Small intestine (tissue), 7 donors: ENCODE measurements around the gene ZMAT2. TPM values are rescaled to one million over a fixed set of nuclear protein-coding genes. Genes with fewer than 3 reads are reported as not detected.

Experiments
- DNase-seq, 2 donors: peaks; one replicate each; pipeline versions ENCODE4 v3.0.0 to v3.0.0-alpha.2; 2013
- FAIRE-seq: peaks from 2 replicates; lab custom pipeline; 2012; peaks lifted over from hg19 to GRCh38; lab: Jason Lieb, UNC
- H3K27ac ChIP-seq, 3 donors: one replicate each; pipeline ENCODE4 v1.5.1; 2013; ENCODE audit warnings: low read length in 2 of 3, mild to moderate bottlenecking in 2 of 3, control low read depth in 1 of 3, inconsistent platforms in 1 of 3, low read depth in 1 of 3, moderate library complexity in 1 of 3
- H3K27me3 ChIP-seq, 3 donors: one replicate each; pipeline ENCODE4 v1.6.1; 2013; ENCODE audit warnings: low read length in 3 of 3, inconsistent platforms in 1 of 3; ENCODE audit not compliant: control insufficient read depth in 3 of 3, insufficient read depth in 3 of 3
- H3K36me3 ChIP-seq, 3 donors: one replicate each; pipeline ENCODE4 v1.6.1; 2013; ENCODE audit warnings: low read length in 3 of 3, inconsistent platforms in 1 of 3, low read depth in 1 of 3, mild to moderate bottlenecking in 1 of 3, moderate library complexity in 1 of 3; ENCODE audit not compliant: control insufficient read depth in 3 of 3, insufficient read depth in 2 of 3
- H3K4me1 ChIP-seq, 3 donors: one replicate each; pipeline ENCODE4 v1.6.1; 2013; ENCODE audit warnings: low read length in 2 of 3, inconsistent platforms in 1 of 3, low read depth in 1 of 3, mild to moderate bottlenecking in 1 of 3, moderate library complexity in 1 of 3; ENCODE audit not compliant: control insufficient read depth in 3 of 3, insufficient read depth in 2 of 3
- H3K4me3 ChIP-seq, 3 donors: one replicate each; pipeline ENCODE4 v1.5.1; 2013; ENCODE audit warnings: low read length in 3 of 3, control low read depth in 1 of 3, inconsistent platforms in 1 of 3, low read depth in 1 of 3, mild to moderate bottlenecking in 1 of 3, moderate library complexity in 1 of 3
- H3K9me3 ChIP-seq, 2 donors: one replicate each; pipeline ENCODE4 v1.6.1; 2013; ENCODE audit warnings: low read depth in 1 of 2, low read length in 1 of 2; ENCODE audit not compliant: control insufficient read depth in 2 of 2, insufficient read depth in 1 of 2
- WGBS, 3 donors: extraction: QIAGEN DNeasy Blood & Tissue Kit; methylation state at CpG; one replicate each; pipeline ENCODE4 v1.1.7; 2013; 5-methylcytosine and 5-hydroxymethylcytosine counted together
- polyA plus RNA-seq, 4 donors: library from polyadenylated mRNA; stranded (reverse) in 3 of 4; unstranded in 1 of 4; fragments of 200-250 nt in 3 of 4; fragments of 120-200 nt in 1 of 4; gene quantifications; one replicate each; pipeline versions ENCODE4 v1.2.1 to v1.2.3, GENCODE V29; 2013
- donor health status: healthy with polysubstance abuse.
- donor health status: control.
- donor health status: control.
- donor health status: Bipolar disorder and iron deficiency.
- donor health status: healthy.

The ZMAT2 gene
- polyA plus RNA-seq, 4 donors = 50.3 to 79.2 (median 61.8) TPM

DNA sequence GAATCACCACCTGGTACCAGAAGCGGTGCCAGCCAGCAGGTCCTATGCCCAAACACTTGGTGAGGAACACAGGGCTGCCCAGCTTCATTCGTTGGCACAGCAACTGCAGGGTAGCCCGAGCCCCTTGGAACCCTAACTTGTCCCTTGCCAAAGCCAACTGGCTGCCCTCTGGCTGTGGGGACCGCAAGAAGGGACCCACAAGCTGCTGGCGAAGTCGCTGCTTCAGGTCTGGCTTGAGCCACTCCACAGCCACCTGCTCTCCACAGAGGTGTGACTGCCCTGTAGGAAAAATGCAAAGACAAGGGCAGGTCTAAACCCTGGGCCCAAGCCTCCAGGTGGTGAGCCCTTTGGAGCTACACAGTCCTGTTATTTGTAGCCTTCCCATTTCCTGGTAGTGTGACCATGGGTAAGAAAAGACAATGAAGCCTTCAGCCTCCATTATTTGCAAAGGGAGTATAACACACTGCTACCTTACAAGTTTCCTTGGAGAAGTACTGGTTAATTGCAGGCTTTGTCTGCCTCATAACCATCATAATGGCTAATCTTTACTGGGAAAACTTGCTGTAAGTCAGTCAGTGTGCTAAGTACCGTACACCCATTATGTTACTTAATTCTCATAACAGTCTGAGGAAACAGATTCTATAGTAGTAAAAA is 28.6 kb upstream of the ZMAT2 start:
- FAIRE-seq = no peak
- H3K36me3 ChIP-seq = peaks cover 21 to 66% (median 25%) of the 10 kb centered on the region in 3 donors

DNA sequence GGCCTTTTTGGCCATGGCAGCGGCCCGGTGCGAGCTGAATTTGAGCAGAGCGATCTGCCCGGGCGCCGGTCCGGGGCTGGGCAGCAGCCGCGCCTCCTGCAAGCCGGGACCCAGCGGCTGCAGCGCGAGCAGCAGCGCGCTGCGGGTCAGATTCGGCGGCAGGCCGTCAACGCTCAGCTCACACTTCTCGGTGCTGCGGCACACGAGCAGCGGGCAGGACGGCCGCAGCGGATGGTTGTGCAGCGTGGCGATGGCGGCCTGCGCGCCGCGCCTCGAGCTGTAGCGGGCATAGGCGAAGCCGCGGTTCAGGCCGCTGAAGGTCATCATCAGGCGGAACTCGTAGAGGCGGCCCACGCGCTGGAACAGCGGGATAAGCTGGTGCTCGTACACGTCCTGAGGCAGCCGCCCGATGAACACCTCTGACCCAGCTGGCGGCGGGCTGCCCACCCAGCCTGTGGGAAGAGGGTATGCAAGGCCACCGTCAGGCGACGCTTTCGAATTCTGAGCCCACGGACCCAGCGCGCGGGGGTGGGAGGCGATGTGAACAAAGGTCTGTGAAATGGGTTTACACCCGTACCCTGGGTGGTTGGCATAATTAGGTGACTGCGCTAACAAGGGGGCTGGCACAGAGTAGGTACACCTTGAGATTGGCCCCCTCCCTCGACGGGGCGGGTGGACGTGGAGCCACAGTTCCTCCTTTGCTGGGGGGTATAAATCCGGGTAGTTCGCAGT is 27.6 kb upstream of the ZMAT2 start:
- H3K36me3 ChIP-seq = peaks cover 21 to 75% (median 33%) of the 10 kb centered on the region in 3 donors
- WGBS, 3 donors = 65 to 92% (median 91%) methylated on average over 69 to 70 of the region's 70 CpGs
- FAIRE-seq = no peak

More for the DNA sequence above, 28.6 kb upstream of the ZMAT2 start:
- no peak overlapping the region for H3K27ac ChIP-seq
- peaks cover 0 to 2% (median 0%) of the 10 kb centered on the region in 3 donors for H3K27me3 ChIP-seq
- H3K4me1 ChIP-seq = no peaks in the 10 kb centered on the region
- no peaks in the 10 kb centered on the region for H3K9me3 ChIP-seq
- H3K4me3 ChIP-seq = no peak overlapping the region
- 91 to 94% (median 94%) methylated on average over 5 to 6 of the region's 7 CpGs for WGBS, 3 donors
- DNase-seq = no peak

DNA sequence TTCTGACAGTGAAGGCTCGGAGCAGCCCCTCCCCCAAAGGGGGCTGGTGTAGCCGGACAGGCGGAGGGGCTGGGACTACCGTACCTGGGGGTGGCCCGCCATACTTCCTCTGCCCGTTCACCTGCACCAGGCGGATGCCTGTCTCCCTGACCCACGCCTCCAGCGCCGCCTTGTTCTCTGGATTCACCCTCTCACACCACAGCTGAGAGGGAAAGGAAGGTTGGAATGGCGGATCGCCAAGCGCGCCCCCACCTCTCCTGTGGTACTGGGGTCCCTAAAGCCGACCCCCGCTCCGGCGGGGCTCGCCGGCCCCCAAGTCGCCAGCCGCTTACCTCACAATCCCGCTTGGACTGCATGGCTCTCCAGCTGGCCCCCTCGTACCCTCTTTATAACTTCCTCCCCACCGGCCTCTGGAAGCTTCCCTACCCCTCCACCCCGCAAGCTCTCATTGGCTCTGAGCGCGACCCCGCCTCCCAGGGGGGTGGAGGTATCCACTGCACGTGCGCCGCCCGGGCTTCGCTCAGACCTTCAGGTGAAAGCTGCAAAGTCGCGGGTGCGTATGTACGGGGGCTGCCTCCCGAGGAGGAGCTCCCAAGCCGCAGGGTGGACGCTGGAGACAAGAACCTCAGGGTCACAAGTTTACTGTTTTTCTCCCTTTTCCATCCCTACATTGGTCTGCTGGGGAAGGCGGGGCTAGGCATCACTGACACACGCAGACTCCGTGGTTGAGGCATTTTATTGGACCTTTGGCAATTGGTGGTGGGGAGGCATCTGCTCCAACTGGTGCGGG is 26.9 kb upstream of the ZMAT2 start, which contains the start of gene DND1:
TSS of gene DND1 (minus strand) at position 390 of the 790 bp plus-strand sequence. CDS start at position 356, 34 bp downstream.
- 90 to 94% (median 91%) methylated on average over 44 to 45 of the region's 45 CpGs for WGBS, 3 donors
- Histone ChIP-seq H3K27me3 (peaks cover 0 to 2% (median 0%) of the 10 kb centered on the region in 3 donors), H3K9me3 (no peaks in the 10 kb centered on the region), H3K36me3 (peaks cover 21 to 73% (median 30%) of the 10 kb centered on the region in 3 donors), H3K4me1 (no peaks in the 10 kb centered on the region), H3K4me3 (no peak within 1 kb of the TSS), H3K27ac (no peak within 1 kb of the TSS)
- FAIRE-seq (no peak), DNase-seq (no peak)

More for the DNA sequence above, 27.6 kb upstream of the ZMAT2 start:
- H3K9me3 ChIP-seq = no peaks in the 10 kb centered on the region
- no peak overlapping the region for H3K4me3 ChIP-seq
- H3K27me3 ChIP-seq = peaks cover 0 to 2% (median 0%) of the 10 kb centered on the region in 3 donors
- peak in 1 of 2 donors; percentile 40 for DNase-seq
- no peaks in the 10 kb centered on the region for H3K4me1 ChIP-seq
- no peak overlapping the region for H3K27ac ChIP-seq

DNA sequence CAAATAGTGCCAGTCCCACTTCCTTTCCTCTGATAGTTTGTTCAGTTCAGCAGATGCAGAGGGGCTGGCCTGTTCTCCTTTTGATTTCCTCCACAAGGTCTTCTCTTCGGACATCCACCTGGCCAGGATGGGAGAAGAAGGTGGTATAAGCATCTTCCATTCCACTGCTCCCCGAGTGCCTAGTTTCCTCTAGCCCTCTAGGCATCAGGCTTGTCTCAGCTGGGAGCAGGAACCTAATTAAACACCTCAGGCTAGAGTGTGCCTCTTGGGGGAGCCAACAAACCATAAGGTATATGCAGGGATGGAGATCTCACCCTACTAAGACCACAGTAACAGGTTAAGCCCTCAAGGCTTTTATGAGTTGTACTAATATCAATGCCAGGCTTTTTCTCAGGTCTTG is 26.0 kb upstream of the ZMAT2 start:
- H3K4me1 ChIP-seq = no peaks in the 10 kb centered on the region
- H3K27ac ChIP-seq = no peak overlapping the region
- H3K36me3 ChIP-seq = peaks cover 15 to 70% (median 25%) of the 10 kb centered on the region in 3 donors
- 76 to 89% (median 86%) methylated on average over 2 of the region's 2 CpGs for WGBS, 3 donors
- H3K9me3 ChIP-seq = no peaks in the 10 kb centered on the region
- peaks cover 0 to 2% (median 0%) of the 10 kb centered on the region in 3 donors for H3K27me3 ChIP-seq
- no peak for FAIRE-seq
- no peak overlapping the region for H3K4me3 ChIP-seq
- no peak for DNase-seq

DNA sequence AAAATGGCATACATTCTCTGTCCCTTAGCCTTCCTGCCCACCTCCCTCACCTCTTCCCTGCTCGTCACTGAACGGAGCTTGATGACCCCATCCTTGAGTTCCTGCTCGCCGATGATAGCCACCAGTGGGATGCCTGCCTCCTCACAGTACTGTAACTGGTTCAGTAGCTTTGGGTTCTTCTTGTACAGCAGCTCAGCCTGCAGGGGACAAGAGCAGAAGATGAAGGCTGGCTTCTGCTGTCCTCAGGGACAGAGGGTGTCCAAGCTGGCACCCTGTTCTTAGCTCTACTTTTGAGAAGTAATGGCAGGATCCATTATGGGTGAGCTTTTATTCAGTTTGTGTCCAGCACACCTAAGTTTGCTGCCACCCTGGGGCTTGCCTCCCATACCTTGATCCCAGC is 25.6 kb upstream of the ZMAT2 start:
- H3K4me3 ChIP-seq = no peak overlapping the region
- DNase-seq (no peak), FAIRE-seq (no peak)
- no peak overlapping the region for H3K27ac ChIP-seq
- peaks cover 0 to 2% (median 0%) of the 10 kb centered on the region in 3 donors for H3K27me3 ChIP-seq
- no peaks in the 10 kb centered on the region for H3K4me1 ChIP-seq
- no peaks in the 10 kb centered on the region for H3K9me3 ChIP-seq
- H3K36me3 ChIP-seq = peaks cover 11 to 70% (median 30%) of the 10 kb centered on the region in 3 donors
- WGBS, 3 donors = 94 to 95% (median 95%) methylated on average over 4 of the region's 4 CpGs

DNA sequence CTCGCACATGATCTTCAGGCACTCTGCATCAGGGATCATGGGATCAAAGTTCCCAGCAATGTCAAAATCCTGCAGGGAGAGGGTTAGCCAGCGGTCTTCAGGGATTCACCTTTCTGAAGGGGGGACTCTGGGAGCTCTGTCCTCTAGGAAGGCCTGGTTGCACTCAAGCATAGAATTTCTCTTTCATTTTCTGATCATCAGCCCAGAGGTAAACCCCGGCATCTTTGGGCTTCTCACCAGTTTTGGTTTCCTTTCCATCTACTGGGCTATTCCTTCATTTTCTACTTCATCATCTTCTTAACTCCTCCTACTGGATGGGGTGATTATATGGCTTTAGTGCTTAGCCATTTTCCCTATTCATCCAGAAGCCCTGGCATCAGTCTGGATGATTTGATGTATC is 22.3 kb upstream of the ZMAT2 start:
- no peak for FAIRE-seq
- H3K27ac ChIP-seq = no peak overlapping the region
- H3K36me3 ChIP-seq = peaks cover 4 to 63% (median 28%) of the 10 kb centered on the region in 3 donors

DNA sequence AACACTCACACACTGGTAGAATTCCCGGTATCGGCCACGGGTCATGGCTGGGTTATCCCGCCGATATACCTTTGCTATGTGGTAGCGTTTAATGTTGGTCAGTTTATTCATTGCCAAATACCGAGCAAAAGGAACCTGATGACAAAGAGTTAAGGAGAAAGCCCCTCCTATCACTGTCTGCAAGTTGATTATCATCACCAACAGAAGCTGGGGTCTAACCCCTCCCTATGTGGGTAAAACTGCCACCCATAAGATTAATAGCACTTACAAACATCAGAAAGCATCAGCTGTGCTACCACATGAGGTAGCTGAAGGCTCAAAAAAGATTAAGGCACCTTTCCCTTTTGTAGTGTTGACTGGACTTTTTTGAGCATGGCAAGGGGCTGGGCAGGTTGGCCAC is 21.3 kb upstream of the ZMAT2 start:
- 94 to 98% (median 98%) methylated on average over 7 of the region's 7 CpGs for WGBS, 3 donors
- Histone ChIP-seq H3K36me3 (peaks cover 4 to 60% (median 28%) of the 10 kb centered on the region in 3 donors), H3K4me3 (no peak overlapping the region), H3K9me3 (no peaks in the 10 kb centered on the region), H3K4me1 (peaks cover 0 to 2% (median 0%) of the 10 kb centered on the region in 3 donors), H3K27me3 (no peaks in the 10 kb centered on the region), H3K27ac (no peak overlapping the region)
- no peak for DNase-seq
- no peak for FAIRE-seq

More for the DNA sequence above, 22.3 kb upstream of the ZMAT2 start:
- no peaks in the 10 kb centered on the region for H3K27me3 ChIP-seq
- no peak overlapping the region for H3K4me3 ChIP-seq
- H3K4me1 ChIP-seq = peaks cover 0 to 2% (median 0%) of the 10 kb centered on the region in 3 donors
- 70 to 95% (median 89%) methylated on average over 3 of the region's 3 CpGs for WGBS, 3 donors
- DNase-seq = no peak
- H3K9me3 ChIP-seq = no peaks in the 10 kb centered on the region
